NCI-H1930 (cell line): ENCODE data around the gene PPM1E.
"Not testable (repeated sequence)": the region's sequence is repeated elsewhere in the genome, so short reads cannot be mapped to it uniquely, and the experiment has no call there.

Experiments used
- DNase-seq, 2 experiments: peaks; one replicate each; lab custom pipeline; 2025; lab: John Stamatoyannopoulos, UW

The PPM1E gene

DNA sequence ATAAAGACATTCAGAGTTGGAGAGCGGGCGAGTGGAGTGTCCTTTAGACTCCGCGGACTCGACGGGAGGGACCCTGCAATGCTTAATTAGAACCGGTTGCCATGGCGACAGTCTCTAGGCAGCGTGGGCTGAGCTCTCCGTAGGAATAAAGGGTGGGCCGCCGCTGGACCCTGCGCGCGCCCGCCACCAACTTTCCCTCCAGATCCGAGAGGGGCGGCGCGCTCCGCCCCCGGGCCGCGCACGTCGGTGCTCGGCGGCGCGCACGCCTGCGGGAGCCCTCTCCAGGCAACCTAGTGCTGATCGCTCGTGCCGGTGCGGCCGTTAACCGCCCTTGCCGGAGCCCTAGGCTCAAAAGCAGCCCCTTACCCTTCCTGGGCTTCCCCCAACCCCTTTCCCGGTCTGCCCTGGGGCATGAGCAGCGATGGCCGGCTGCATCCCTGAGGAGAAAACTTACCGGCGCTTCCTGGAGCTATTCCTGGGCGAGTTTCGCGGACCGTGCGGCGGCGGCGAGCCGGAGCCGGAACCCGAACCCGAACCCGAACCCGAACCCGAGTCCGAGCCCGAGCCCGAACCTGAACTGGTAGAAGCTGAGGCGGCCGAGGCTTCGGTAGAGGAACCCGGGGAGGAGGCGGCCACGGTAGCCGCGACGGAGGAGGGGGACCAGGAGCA lies at the start of gene PPM1E:
PPM1E (plus strand) TSS at position 278 of the 669 bp plus-strand sequence.
- peak; percentile 70 to 76 for DNase-seq

DNA sequence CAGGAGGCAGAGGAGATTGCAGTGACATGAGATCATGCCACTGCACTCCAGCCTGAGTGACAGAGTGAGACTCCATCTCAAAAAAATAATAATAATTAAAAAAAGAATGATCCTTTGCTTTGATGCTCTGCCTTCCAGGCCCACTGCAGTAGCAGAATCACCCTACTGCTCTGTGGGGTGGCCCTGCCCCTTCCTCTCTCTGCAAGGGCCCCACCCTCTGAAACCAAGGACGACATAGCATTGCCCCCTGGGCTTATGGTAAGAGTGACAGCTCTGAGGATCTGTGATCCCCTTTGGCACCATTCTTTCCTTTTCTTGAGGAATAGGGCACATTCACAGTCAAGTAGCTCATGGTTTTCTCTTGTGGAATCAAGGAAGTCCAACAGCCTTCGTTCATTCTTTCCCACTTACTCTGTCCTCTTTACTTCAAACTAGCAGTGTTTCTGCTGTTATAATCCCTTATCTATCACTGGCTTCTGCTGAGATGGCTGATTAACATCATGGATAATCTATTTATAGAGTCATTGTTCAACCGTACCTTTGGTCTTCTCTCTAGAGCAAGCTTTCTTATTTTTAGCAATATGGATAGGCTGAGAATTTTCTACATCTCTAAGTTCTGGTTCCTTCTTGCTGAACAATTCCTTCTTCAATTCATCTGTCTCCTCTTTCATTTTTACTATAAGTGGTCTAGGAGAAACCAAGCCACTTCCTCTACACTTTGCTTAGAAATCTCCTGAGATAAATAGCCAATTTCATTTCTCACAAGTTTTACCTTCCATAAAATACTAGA lies 49.1 kb upstream of the PPM1E start:
- no peak for DNase-seq

DNA sequence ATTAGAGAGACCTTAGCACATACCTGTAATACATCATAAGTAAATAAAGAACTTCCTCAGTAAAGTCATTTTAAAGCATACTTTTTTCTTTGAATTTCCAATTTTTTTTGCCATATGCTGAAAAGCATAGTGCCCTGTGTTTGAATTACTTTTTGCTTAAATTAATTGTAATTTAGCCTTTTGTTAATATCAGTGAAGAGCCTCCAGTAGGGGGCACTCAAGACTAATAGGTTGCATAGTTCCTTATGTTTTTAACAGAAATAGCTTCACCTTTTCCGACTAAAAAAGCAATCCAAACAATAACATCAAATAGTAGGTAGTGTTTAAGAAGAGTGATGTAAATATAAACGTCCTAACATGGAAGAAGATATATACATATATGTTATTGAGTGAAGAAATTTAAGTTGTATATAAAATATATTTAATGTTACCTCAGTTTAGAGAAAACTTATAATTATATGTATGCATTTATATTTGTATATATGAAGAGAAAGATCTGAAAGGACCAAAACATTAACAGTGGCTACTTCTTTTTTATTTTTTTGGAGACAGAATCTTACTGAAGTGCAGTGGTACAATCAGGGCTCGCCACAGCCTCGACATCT lies 44.6 kb upstream of the PPM1E start:
- DNase-seq = peak in 1 of 2 experiments; percentile 29

DNA sequence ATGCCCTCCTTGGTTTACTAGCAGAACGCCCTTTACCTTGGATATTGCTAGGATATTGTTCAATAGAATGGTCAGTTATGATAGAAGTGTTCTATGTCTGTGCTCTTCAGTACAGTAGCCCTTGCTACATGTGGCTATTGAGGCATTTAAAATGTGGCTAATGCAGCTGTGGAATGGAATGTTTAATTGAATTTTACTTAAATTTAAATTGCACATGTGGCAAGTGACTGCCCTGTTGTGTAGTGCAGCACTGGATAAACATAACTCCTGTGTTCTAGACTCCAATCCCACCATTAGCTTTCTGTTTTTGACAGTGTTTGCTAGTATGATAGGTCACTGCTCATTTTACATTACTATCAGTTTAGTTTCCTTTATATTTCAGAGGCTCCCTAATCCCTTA lies 33.4 kb upstream of the PPM1E start:
- DNase-seq = no peak

DNA sequence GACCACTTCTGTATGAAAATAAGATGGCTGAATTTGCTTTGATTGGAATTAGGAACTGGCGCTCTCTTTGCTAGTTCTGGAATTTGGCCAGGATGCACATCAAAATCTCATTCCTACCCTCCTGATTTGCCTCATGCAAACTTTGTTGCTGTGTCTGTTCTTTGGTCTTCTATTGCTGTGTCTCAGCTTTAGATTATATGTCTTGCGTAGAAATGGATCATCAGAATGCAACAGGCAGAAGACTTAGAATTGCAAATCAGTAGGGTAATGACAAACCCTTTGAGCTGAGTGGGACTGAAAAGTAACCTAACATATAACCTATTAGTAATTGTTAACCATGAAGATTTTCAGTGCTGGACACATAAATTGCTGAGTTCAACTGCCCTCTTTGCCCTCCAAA lies 33.0 kb upstream of the PPM1E start:
- DNase-seq = no peak

DNA sequence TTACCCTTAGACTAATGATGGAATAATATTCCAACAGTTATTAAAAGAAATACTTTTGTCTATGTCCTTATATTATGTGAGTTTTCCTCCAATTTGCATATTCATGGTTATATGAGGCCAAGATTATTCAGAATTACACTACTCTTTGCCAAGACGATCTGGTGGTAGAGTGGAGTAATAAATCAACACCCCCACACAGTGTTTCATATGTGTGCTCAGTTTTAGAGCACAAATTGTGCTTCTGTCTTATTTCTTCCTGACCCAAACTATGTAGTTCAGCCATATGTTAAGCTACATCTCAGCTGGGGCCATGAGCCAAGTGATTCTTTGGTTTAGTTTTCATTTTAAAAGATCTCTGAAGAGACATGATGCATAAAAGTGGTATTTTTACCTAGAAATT lies 26.9 kb upstream of the PPM1E start:
- DNase-seq = no peak

DNA sequence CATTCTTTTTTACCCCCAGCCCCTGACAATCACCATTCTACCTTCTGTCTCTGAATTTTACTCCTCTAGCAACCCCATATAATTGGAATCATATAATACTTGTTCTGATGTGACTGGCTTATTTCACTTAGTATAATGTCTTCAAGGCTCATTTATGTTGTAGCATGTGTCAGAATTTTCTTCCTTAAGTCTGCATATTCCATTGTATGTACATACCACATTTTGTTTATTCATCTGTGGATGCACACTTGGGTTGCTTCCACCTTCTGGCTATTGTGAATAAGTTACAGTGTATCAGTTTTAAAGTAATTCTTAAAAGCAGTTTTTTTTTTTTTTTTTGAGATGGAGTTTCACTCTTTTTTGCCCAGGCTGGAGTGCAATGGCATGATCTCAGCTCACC lies 24.7 kb upstream of the PPM1E start:
- no peak for DNase-seq

DNA sequence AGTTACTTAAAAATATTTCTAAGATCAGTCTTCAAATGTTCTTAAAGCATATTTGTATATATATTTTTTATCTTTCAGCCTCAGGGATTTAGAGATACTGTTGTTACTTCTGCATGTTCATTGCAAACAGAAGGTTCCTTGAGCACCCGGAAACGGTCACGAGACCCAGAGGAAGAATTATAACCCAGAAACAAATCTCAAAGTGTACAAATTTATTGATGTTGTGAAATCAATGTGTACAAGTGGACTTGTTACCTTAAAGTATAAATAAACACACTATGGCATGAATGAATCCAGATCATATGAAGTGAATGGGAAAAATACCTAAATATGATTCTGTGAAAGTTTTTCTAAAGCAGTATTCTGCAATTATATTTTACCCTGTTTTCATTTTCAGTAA lies 21.6 kb upstream of the PPM1E start:
- DNase-seq = no peak

DNA sequence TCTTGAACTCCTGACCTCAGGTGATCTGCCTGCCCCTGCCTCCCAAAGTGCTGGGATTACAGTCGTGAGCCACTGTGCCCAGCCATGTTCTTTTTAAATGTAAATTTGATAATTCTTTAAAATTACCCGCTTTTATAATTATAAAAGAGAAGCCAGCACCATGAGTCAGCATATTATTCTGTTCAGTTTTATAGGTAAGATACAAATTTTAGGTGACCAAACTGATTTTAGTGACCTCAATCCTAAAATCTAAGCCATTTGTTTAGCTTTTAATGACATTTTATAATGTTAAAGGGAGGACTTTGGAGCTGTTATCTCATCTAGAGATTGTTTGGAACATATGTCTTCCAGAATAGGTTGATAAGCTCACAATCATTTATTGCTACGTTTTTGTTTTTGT lies 20.8 kb upstream of the PPM1E start:
- DNase-seq = no peak

DNA sequence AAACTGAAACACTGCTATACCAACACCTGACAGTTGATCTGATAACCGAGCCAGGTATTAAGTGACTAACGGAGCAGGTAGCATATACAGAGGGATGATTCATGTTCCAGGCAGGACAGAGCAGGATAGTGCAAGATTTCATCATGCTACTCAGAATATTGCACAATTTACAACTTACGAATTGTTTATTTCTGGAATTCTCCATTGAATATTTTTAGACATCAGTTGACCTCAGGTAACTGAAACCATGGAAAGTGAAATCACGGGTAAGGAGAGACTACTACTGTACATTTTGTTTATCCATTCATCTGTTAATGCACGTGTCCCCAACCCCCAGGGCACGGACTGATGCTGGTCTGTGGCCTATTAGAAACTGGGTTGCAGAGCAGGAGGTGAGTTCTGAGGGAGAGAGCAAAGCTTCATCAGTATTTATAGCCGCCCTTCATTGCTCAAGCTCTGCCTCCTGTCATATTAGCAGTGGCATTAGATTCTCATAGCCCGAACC lies 14.5 kb upstream of the PPM1E start:
- DNase-seq = no peak

DNA sequence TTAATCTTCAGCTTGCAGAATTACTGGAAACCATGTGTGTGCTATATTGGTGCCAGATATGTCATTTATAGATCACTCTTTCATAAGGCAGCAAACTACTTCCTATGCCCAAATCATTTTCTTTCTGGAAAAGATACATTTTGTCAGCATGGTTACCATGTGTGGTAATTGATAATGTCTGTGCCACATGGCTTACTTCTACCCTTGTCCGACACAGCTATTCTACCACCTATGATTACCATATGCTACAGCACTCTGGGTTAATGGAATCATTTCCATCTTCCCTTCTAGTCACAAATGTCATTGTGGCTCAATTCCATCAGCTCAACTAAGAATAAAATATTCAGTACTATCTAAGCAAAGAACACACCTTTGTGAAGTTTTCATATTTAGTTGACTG lies 8.0 kb upstream of the PPM1E start:
- no peak for DNase-seq

DNA sequence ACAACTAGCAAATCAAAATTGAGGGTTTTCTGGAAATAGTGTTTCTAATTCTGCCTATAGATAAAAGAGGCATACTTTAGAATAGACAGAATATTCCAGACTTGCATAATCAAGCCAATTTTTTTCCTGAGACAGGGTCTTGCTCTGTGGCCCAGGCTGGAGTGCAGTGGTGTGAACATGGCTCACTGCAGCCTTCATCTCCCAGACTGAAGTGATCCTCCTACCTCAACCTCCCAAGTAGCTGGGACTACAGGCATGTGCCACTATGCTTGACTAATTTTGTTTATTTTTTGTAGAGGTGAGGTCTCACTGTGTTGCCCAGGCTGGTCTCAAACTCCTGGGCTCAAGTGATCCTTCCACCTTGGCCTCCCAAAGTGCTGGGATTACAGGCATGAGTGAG lies 6.0 kb upstream of the PPM1E start:
- DNase-seq = not testable (repeated sequence)

DNA sequence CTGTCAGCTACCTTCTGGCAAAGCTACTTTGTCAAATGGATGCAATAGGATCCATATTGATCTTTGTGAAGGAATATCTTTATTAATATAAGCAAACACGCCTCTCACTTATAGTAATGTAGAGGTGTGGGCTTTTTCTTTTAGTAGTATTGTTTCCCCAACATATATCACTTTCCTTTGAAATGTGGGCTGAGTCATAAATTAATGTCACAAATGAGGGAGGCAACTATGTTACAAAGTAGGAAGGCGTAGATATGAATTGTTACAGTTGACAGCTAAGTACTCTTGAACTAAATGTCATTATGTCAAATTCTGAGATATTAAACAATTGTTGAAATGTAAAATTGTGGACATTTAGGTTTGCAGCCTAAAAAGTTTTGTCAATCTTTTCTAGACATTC lies 2.6 kb upstream of the PPM1E start:
- no peak for DNase-seq

DNA sequence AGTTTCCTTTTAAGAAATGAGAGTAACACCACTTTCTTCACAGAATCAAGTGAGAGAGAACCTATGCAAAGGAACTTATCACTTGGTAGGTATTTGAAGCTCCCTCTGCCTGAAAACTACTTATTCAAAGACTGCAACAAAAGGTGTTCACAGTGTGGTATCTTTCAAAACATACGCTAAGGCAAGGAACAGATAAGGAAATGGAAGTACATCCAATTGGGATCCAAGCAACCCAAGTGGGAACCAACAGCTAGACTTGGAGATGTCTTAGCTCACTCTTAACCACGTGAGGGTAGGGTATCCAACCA lies 431 bp upstream of the PPM1E start:
- DNase-seq = no peak

DNA sequence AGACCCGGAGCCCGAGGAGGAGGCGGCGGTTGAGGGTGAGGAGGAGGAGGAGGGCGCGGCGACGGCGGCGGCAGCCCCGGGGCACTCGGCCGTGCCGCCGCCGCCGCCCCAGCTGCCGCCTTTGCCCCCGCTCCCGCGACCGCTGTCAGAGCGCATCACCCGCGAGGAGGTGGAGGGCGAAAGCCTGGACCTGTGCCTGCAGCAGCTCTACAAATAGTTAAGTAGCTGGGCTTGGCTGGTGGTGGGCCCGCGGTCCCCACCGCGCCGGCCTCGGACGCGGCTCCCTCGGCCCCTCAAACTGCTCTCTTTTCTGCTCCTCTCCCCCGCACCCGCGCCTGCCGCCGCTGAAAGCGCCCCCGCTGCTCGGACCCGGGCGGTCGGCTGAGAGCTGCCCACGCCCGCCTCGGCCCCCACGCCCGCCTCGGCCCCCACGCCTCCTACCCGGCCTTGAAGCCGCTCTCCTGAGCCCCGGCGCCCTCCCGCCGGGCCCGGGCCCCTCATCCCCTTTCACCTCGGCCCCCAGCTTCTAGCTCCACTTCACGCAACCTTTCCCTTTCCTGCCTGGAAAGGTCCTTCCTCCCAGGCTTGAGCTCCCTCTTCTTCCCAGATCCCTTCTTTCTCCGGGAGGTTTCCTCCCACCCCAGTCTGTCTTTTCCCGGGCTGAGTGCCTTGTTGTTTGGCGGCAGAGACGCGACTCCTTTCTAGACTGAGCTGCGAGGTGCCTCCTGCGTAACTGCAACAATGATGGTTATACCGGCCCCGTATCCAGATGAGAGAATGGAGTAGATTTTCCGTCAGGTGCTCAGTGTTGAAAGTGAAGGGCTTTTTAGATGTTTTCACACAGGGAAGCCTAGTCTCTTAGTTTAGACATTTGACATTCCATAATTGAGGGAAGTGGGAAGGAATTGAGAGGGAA lies 850 bp downstream of the PPM1E start:
- no peak for DNase-seq

DNA sequence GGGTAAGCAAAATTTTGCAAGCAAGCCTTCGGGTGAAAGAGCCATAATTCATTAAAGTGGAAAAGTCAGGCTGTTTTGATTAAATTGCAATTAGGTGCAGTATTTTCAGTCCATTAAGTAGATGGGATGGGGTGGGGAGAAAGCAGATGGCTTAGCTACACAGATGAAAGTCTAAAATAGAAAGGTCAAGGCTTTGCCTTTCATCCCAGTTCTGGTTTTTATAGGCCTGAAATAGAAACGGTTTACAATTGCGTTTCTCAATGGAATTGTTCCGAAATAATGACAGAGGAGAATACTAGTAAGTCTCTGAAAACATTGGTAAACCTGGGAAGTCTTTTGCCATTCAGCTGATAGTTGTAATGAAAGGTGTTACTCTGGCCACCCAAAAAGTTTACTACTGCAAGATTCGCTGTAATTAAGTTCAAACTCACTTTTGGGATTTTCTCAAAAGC lies 1.5 kb downstream of the PPM1E start:
- DNase-seq = no peak

DNA sequence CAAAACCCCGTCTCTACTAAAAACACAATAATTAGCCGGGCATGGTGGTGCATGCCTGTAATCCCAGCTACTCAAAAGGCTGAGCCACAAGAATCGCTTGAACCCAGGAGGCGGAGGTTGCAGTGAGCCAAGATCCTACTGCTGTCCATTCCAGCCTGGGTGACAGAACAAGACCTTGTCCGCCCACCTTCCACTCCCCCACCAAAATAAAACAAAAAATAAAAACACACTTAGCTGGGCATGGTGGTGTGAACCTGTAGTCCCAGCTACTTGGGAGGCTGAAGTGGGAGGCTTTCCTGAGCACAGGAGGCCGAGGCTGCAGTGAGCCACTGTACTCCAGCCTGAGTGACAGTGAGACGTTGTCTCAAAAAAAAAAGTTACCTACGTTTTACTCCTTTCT lies 3.2 kb downstream of the PPM1E start:
- no peak for DNase-seq

DNA sequence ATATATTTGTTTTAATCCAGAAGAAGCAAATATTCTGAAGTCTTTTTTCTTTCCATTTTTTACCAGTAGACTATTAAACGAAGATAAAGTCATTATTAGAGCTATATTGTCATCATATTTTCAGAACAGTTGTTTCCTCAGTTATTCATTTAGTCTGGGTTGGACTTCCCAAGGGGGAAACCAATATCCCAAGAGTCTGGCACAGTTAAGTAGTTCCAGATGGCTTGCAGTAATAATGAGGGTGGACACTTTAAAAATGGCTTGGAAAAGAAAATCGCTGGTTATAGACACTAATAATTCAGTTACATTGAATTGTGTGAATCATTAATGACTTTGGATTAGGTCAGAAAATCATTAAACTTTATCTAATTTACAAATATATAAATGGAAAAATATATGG lies 3.9 kb downstream of the PPM1E start:
- DNase-seq = no peak

DNA sequence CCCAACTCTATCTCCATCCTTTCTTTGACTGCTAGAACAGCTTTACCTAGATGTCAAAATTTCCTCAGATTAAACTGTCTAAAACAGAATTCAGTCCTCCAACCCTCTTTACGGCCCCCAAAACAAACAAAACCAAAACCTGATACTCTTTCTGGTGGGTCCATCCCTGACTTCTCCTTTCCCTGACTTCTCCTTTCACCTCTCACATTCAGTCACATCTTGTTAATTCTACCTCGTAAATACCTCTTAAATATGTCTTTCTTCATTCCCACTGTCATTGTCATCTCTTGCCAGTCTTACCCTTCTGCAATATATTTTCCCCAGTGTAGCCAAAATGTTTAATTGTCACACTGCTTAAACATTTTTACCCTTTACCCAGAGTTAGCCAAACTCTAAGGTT lies 4.6 kb downstream of the PPM1E start:
- no peak for DNase-seq

DNA sequence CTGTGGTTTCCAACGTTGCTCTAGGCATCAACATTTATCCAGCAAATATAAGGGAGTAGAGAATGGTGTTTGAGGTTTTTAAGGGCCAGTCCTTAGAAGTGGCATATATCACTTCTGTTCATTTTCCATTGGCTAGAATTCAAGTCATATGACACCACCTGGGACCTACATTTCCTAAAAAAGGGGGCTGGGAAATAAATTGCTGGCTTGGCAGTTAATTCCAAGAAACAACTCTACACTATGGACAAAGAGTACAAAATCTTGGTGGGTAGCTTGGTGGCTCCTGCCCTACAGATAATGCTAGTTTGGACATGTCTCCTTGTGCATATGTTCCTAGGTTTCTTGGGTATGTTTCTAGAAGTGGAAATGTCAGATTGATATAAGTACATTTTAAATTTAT lies 7.6 kb downstream of the PPM1E start:
- no peak for DNase-seq

DNA sequence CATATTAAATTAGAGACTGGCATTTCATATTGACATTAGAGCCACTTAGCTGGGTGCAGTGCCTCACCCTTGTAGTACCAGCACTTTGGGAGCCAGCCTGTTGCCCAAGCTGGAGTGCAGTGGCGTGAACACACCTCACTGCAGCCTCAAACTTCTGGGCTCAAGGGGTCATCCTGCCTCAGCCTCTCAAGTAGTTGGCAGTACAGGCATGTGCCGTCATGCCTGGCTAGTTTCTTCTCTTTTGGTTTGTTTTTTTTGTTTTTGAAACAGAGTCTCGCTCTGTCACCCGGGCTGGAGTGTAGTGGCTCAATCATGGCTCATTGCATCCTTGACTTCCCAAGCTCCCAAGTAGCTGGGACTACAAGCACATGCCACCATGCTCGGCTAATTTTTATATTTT lies 8.7 kb downstream of the PPM1E start:
- no peak for DNase-seq

DNA sequence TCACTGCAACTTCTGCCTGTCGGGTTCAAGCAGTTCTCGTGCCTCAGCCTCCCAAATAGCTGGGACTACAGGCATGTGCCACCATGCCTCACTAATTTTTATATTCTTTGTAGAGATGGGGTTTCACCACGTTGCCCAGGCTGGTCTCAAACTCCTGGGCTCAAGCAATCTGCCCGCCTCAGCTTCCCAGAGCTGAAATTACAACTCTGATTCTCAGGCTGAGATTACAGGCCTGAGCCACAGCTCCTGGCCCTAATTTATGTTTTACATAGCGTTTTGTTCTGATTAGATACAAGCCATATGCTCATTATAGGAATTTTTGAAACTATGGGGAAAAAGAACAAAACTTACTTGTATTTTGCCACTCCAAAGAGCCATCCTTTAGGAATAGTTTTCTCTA lies 22.8 kb downstream of the PPM1E start:
- DNase-seq = not testable (repeated sequence)
